Stimulated activated CD4-positive, alpha-beta T cell treated with anti-CD3 and anti-CD28 coated beads, TNF-alpha, amount 100 ng/mL, for 24 hours (primary cell): Measurements from ENCODE around the gene IWS1.
"Not testable (repeated sequence)": the region's sequence is repeated elsewhere in the genome, so short reads cannot be mapped to it uniquely, and the experiment has no call there.

Source experiments
- DNase-seq, 3 experiments: peaks; one replicate each; pipeline ENCODE4 v3.0.0-alpha.2; 2020; ENCODE audit warnings: low read depth in 3 of 3

Gene IWS1

DNA sequence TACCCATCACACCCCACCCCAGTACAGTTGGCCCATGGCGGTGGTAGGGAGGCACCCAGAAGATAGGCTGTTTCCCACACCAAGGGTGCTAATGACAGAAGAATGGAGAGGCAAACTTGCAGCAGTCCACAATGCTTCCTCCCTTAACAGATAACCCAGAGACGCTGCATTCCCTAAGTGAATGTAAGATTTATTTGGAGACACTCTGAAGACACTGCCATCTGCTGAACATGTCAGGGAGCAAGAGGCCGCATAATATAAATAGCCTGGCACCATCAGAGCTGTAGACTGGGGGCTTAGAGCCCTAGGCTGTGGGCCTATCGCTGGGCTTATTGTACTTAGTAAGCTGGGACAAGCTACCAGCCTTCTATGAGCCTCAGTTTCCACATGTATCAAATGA, 2.2 kb upstream of the IWS1 start:
- DNase-seq = no peak

GRCh38 chr2:127527001-127527804, 914 bp upstream of the IWS1 start:
- no peak for DNase-seq

- no peak for DNase-seq
These were observed 578 bp downstream of the IWS1 start for GRCh38 chr2:127525691-127526131.

- DNase-seq = not testable (repeated sequence)
These were observed 2.0 kb downstream of the IWS1 start for GRCh38 chr2:127524198-127524834.

- no peak for DNase-seq
These were observed 2.9 kb downstream of the IWS1 start for GRCh38 chr2:127523269-127523939.

GRCh38 chr2:127520424-127520823, 5.9 kb downstream of the IWS1 start:
- no peak for DNase-seq

DNA sequence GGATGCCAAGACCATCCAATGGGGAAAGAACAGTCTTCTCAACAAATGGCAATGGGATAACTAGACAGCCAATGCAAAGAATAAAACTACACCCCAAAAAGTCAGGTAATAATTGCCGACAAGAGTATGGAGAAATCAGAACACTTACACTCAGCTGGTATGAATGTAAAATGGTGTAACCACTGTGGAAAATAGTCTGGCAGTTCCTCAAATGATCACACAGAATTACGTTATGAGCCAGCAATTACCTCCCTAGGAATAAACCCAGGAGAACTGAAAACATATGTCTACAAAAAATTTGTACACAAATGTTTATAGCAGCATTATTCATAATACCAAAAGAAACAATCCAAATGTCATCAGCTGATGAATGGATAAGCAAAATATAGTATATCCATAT, 8.8 kb downstream of the IWS1 start:
- DNase-seq = no peak

DNA sequence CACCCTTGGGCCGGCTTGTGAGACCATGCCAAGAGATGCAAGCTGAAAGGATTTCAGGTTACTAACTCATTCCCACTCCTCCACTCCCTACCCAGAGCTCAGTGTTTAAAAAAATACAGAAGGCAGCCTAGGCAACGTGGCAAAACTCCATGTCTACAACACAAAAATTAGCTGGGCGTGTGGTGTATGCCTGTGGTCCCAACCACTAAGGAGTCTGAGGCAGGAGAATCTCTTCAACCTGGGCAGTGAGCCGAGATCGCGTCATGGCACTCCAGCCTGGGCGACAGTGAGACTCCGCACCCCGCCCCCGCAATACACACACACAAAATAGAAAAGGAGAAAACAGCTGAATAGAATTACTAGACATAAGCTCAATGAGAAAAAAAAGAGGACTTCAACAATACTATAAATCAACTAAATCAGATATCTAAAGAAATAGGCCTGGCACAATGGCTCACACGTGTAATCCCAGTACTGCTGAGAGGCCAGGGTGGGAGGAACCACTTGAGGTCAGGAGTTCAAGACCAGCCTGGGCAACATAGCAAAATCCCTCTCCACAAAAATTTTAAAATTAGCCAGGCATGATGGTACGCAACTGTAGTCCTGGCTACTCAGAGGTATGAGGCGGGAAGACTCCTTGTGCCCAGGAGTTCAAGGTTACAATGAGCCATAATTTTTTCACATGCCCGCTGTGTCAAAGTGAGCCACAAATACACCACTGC, 10.1 kb downstream of the IWS1 start:
- no peak for DNase-seq

GRCh38 chr2:127515383-127515915, 10.8 kb downstream of the IWS1 start:
- DNase-seq = no peak

- DNase-seq = no peak
These were observed 11.8 kb downstream of the IWS1 start for GRCh38 chr2:127514485-127514884.

DNA sequence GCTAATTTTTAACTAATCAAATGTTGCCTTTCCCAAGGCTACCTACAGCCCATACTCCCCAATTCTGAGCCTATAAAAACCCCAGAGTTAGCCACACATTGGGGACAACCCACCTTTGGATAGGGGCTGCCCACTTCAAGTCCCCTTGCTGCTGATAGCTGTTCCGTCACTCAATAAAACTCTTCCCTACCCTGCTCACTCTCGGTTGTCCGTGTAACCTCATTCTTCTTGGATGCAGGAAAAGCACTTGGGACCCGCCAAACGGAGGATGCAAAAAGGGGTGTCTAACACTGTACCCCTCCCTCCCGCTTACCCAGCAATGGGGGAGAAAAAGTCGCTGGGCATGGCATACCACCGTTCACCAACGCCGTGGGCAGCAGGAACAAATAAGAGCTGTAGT, 12.2 kb downstream of the IWS1 start:
- no peak for DNase-seq

GRCh38 chr2:127512362-127512761, 13.9 kb downstream of the IWS1 start:
- no peak for DNase-seq

- no peak for DNase-seq
These were observed 14.4 kb downstream of the IWS1 start for GRCh38 chr2:127511917-127512316.

DNA sequence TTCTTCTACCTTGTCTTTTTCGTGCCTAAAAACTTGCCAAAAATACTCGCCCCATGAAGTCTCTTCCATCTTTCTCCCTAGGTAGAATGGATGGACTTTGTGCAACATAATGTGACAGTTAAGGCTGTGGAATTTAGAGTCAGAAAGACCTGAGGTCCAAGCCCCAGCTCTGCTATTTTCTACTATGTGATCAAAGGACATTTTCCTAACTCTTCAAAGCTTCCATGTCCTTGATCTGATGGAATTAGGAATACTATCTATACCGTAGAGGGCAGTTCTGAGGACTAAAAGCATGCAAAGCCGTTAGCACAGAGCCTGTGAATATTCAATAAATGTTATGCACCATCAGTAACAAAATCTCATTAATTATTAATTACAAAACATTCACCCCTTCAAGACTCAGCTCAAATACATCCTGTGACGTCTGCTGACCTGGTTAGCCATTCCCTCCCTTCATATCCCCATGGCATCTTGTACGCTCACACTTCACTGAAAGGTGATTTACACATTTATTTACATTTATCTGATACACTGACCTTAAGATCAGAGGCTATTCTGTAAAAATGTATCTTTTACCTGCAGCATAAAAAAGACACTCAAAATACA, 15.1 kb downstream of the IWS1 start:
- DNase-seq = no peak

DNA sequence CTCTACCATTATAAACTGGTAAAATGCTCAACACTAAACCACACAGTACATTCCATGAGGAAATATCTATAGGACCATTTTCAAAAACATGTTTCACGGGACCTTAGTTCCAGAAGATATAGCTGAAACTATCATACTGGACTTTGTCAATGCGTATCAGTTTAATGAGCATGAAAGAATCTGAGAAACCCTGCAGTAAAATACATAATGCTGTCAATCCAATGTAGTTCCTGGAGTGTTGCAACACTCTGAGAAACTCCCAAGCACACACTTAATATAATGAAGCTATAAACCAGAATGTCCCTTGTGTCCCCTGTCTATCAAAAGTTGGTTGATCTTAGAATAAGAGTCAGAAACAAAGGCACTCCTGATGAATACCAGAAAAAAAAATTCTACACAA, 16.2 kb downstream of the IWS1 start:
- DNase-seq = no peak

DNA sequence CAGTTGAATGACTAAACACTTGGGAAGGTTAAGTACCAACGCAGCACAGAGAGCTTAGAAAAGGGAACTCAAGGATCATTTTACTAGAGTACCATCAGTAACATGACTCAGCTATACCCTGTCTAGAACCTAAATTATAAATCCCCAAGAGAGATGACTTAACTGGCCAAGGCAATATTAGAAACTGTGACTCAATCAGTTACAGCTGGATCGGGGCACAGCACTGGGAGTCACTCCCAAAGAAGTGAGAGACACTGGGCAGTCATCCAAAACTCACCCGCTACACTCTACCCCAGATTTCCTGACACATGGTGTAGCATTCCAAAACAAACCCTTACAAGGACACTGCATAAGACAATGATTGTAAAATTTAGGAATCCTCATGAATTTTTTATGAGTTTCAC, 17.7 kb downstream of the IWS1 start:
- DNase-seq = no peak

GRCh38 chr2:127508023-127508630, 18.2 kb downstream of the IWS1 start:
- no peak for DNase-seq

GRCh38 chr2:127506510-127506909, 19.8 kb downstream of the IWS1 start:
- no peak for DNase-seq

GRCh38 chr2:127504552-127505430, 21.5 kb downstream of the IWS1 start:
- no peak for DNase-seq

GRCh38 chr2:127503491-127503890, 22.8 kb downstream of the IWS1 start:
- no peak for DNase-seq
